K562 (cell line): Measurements from ENCODE around the gene SCARF2. TPM values are rescaled to one million over a fixed set of nuclear protein-coding genes. Genes with fewer than 3 reads are reported as not detected.
A peak's percentile ranks its signal among the peaks of the same experiment; 100 is the strongest.

Source experiments
- ATAC-seq: fragments of 200-7000 bp; cut with Tn5 transposase; 3 replicates; pipeline ENCODE4 v1.9.1; 2020; ENCODE audit warnings: moderate library complexity
- BruUV-seq: library from RNA; stranded (reverse); fragments of 400-500 nt; replicated peaks from 2 replicates; lab custom pipeline; 2021; lab: Mats Ljungman, UMichigan
- CTCF ChIA-PET: fragments of 300-600 bp; formaldehyde crosslinking; extraction: SDS; loops from one replicate; lab custom pipeline; 2021; ENCODE audit warnings: low intra/inter-chr PET ratio; lab: Yijun Ruan, JAX
- POLR2A ChIA-PET: fragments of 300-600, 350-650 bp; sonication (Branson Sonifier 250); formaldehyde crosslinking; extraction: SDS; loops from one replicate; lab custom pipeline; 2021; ENCODE audit warnings: antibody characterized with exemption, inconsistent platforms; lab: Yijun Ruan, JAX
- DNase-seq, 4 experiments: peaks; one replicate each; pipeline versions ENCODE4 v3.0.0 to v3.0.0-alpha.2; 2011 to 2018; ENCODE audit warnings: low spot score in 3 of 4, mixed read lengths in 3 of 4; ENCODE audit errors: extremely low read depth in 1 of 4
- FAIRE-seq: peaks from 2 replicates; lab custom pipeline; 2011; peaks lifted over from hg19 to GRCh38; lab: Jason Lieb, UNC
- H2AFZ ChIP-seq: 2 replicates; pipeline ENCODE4 v1.6.0; 2011; ENCODE audit warnings: low read depth, low read length, control low read depth, inconsistent platforms
- H3K27ac ChIP-seq: fragments of 200-600 bp; 3 replicates; pipeline ENCODE4 v1.8.0; 2011; ENCODE audit warnings: low read depth, mild to moderate bottlenecking, control low read depth, inconsistent platforms, low read length, moderate library complexity, mixed read lengths; ENCODE audit errors: extremely low read depth
- H3K27me3 ChIP-seq, 2 experiments: fragments of 300-600 bp in 1 of 2; 2 replicates in 1 of 2; 3 replicates in 1 of 2; pipeline versions ENCODE4 v1.6.0 to v1.8.0; 2011; ENCODE audit warnings: inconsistent platforms in 2 of 2, low read length in 2 of 2, mild to moderate bottlenecking in 1 of 2, mixed read lengths in 1 of 2, moderate library complexity in 1 of 2; ENCODE audit not compliant: control insufficient read depth in 2 of 2, insufficient read depth in 2 of 2
- H3K36me3 ChIP-seq: fragments of 300-600 bp; 3 replicates; pipeline ENCODE4 v1.8.0; 2011; ENCODE audit warnings: mild to moderate bottlenecking, low read length, inconsistent platforms; ENCODE audit not compliant: control insufficient read depth, insufficient read depth
- H3K4me1 ChIP-seq, 2 experiments: fragments of 200-600 bp in 1 of 2; replicated peaks in 1 of 2; 2 replicates in 1 of 2; 3 replicates in 1 of 2; pipeline versions ENCODE4 v1.5.1 to v1.8.0; 2011; ENCODE audit warnings: inconsistent platforms in 2 of 2, low read length in 2 of 2, mild to moderate bottlenecking in 1 of 2, mixed read lengths in 1 of 2, moderate library complexity in 1 of 2; ENCODE audit not compliant: control insufficient read depth in 2 of 2, insufficient read depth in 2 of 2
- H3K4me2 ChIP-seq: 2 replicates; pipeline ENCODE4 v1.6.1; 2011; ENCODE audit warnings: low read length, control low read depth, inconsistent platforms, mixed read lengths; ENCODE audit not compliant: insufficient read depth
- H3K4me3 ChIP-seq: fragments of 200-600 bp; sonication (generic), shearing (Covaris generic); 2 replicates; pipeline ENCODE4 v1.5.1; 2016; ENCODE audit warnings: control low read depth, inconsistent platforms
- H3K79me2 ChIP-seq: fragments of 200-600 bp; 3 replicates; pipeline ENCODE4 v1.8.0; 2011; ENCODE audit warnings: low read length, inconsistent platforms; ENCODE audit not compliant: control insufficient read depth, insufficient read depth
- H3K9ac ChIP-seq, 2 experiments: 2 replicates each; pipeline versions ENCODE4 v1.6.0 to v1.6.1; 2011; ENCODE audit warnings: low read depth in 2 of 2, low read length in 2 of 2, control low read depth in 1 of 2, inconsistent platforms in 1 of 2, mild to moderate bottlenecking in 1 of 2, mixed read lengths in 1 of 2; ENCODE audit not compliant: insufficient read depth in 1 of 2
- H3K9me1 ChIP-seq: one replicate; pipeline ENCODE4 v1.6.0; 2011; ENCODE audit warnings: inconsistent platforms, mild to moderate bottlenecking, low read length, moderate library complexity; ENCODE audit not compliant: control insufficient read depth, insufficient read depth
- H3K9me3 ChIP-seq: replicated peaks from 2 replicates; pipeline ENCODE4 v1.5.1; 2011; ENCODE audit warnings: low read depth, low read length, inconsistent platforms; ENCODE audit not compliant: control insufficient read depth, insufficient read depth
- H4K20me1 ChIP-seq: replicated peaks from 2 replicates; pipeline ENCODE4 v1.6.1; 2011; ENCODE audit warnings: low read length, inconsistent platforms, mixed read lengths; ENCODE audit not compliant: control insufficient read depth, insufficient read depth
- ATF1 ChIP-seq, 2 experiments: fragments of 450-650 bp in 1 of 2; IDR thresholded peaks; 2 replicates each; pipeline ENCODE4 v1.6.1; 2016; ENCODE audit warnings: missing compliant biosample characterization in 1 of 2, missing genetic modification characterization in 1 of 2
- CHD1 ChIP-seq: fragments of 200-600 bp; sonication (generic); IDR thresholded peaks from one replicate; pipeline ENCODE4 v1.6.1; 2012; ENCODE audit warnings: mild to moderate bottlenecking, moderate library complexity, low read length, inconsistent platforms
- EWSR1 ChIP-seq: fragments of 450-650 bp; IDR thresholded peaks from 2 replicates; pipeline ENCODE4 v1.6.1; 2018; ENCODE audit warnings: borderline replicate concordance, mild to moderate bottlenecking, low read depth, moderate library complexity; ENCODE audit not compliant: partially characterized antibody
- KLF10 ChIP-seq: fragments of 250-450 bp; sonication (Bioruptor Pico); IDR thresholded peaks from 2 replicates; pipeline ENCODE4 v1.6.1; 2021; ENCODE audit warnings: matching md5 sums
- NR2C1 ChIP-seq, 2 experiments: fragments of 450-650 bp; IDR thresholded peaks; 2 replicates each; pipeline ENCODE4 v1.6.1; 2017; ENCODE audit warnings: mild to moderate bottlenecking in 2 of 2, antibody characterized with exemption in 1 of 2, inconsistent platforms in 1 of 2, missing compliant biosample characterization in 1 of 2, missing genetic modification characterization in 1 of 2
- PCBP1 ChIP-seq: fragments of 200-400 bp; formaldehyde crosslinking; IDR thresholded peaks from 2 replicates; pipeline ENCODE4 v1.6.1; 2018; ENCODE audit warnings: mild to moderate bottlenecking, low read depth, low read length; ENCODE audit not compliant: poor library complexity, severe bottlenecking
- RHOXF2B ChIP-seq: fragments of 250-450 bp; sonication (Bioruptor Pico); conservative IDR thresholded peaks from 2 replicates; pipeline ENCODE4 v1.5.1; 2021
- SMAD3 ChIP-seq: fragments of 450-650 bp; formaldehyde crosslinking; conservative IDR thresholded peaks from 2 replicates; pipeline ENCODE4 v1.4.0; 2020; ENCODE audit warnings: mild to moderate bottlenecking
- SMARCC2 ChIP-seq: fragments of 450-650 bp; IDR thresholded peaks from 2 replicates; pipeline ENCODE4 v1.6.1; 2017; ENCODE audit warnings: antibody characterized with exemption, moderate library complexity, mild to moderate bottlenecking, low read depth
- ZBTB8A ChIP-seq: fragments of 450-650 bp; IDR thresholded peaks from 2 replicates; pipeline ENCODE4 v1.6.1; 2018; ENCODE audit warnings: mild to moderate bottlenecking, moderate library complexity; ENCODE audit not compliant: partially characterized antibody
- ZFPM2 ChIP-seq: fragments of 250-450 bp; sonication (Bioruptor Pico); IDR thresholded peaks from 2 replicates; pipeline ENCODE4 v1.5.1; 2022; ENCODE audit warnings: mild to moderate bottlenecking
- ZNF830 ChIP-seq: fragments of 250-450 bp; sonication (Bioruptor Pico); IDR thresholded peaks from 2 replicates; pipeline ENCODE4 v1.5.0; 2021; ENCODE audit warnings: mild to moderate bottlenecking
- ZSCAN32 ChIP-seq: fragments of 450-650 bp; formaldehyde crosslinking; IDR thresholded peaks from 2 replicates; pipeline ENCODE4 v1.4.0; 2020; ENCODE audit warnings: mild to moderate bottlenecking, moderate library complexity
- WGBS: fragments of 100-300 bp; shearing (Covaris generic); methylation state at CpG from one replicate; pipeline ENCODE4 v1.1.6; 2016; ENCODE audit warnings: low coverage, mixed read lengths; ENCODE audit not compliant: insufficient coverage; ENCODE audit errors: missing lambda C conversion rate; 5-methylcytosine and 5-hydroxymethylcytosine counted together
- in situ Hi-C: fragments of 300-500 bp; cut with MboI; formaldehyde crosslinking; loops from 4 replicates; pipeline ENCODE4 v1.15.0; 2018; ENCODE audit warnings: inconsistent platforms, mixed read lengths
- intact Hi-C: fragments of 100-400 bp; cut with micrococcal nuclease; formaldehyde crosslinking; loops from 2 replicates; pipeline ENCODE4 v1.14.2; 2022
- polyA plus RNA-seq, 8 experiments: library from polyadenylated mRNA; depleted of rRNA in 4 of 8; stranded (reverse) in 5 of 8; unstranded in 3 of 8; fragments of >200 nt; fragmentation: Nextera tagmentation in 2 of 8; fragmentation: Illumina TruSeq in 1 of 8; extraction: Ambion mirVana in 2 of 8; extraction: Trizol in 1 of 8; gene quantifications; 2 replicates each; pipeline versions ENCODE4 v1.2.1 to v1.2.3, GENCODE V29; 2011 to 2014; ENCODE audit warnings: inconsistent platforms in 1 of 8, missing spikeins in 1 of 8
- total RNA-seq, 7 experiments: library from RNA; depleted of rRNA in 6 of 7; stranded (reverse); fragments of >200 nt in 6 of 7; fragmentation: Illumina TruSeq in 2 of 7; extraction: Trizol in 2 of 7; gene quantifications; 2 replicates each; pipeline versions ENCODE4 v1.2.1 to v1.2.3, GENCODE V29; 2011 to 2021; ENCODE audit warnings: low replicate concordance in 1 of 7
- TF ChIP-seq, protein P1 (sequence below): fragments of 450-650 bp; formaldehyde crosslinking; IDR thresholded peaks from 2 replicates; pipeline ENCODE4 v1.4.0; 2020; ENCODE audit warnings: mild to moderate bottlenecking, mixed read lengths
- TF ChIP-seq, protein P2 (sequence below): fragments of 450-650 bp; IDR thresholded peaks from 2 replicates; pipeline ENCODE4 v1.7.1; 2018; ENCODE audit warnings: mild to moderate bottlenecking, low read depth; ENCODE audit not compliant: partially characterized antibody

Gene SCARF2
- total and polyA plus RNA-seq, 9 of the 15 experiments (the other 6 are each of a cell fraction or from before 2014, with no cell fraction given) = 0.06 to 0.32 (median 0.21) TPM; not detected in 5

DNA sequence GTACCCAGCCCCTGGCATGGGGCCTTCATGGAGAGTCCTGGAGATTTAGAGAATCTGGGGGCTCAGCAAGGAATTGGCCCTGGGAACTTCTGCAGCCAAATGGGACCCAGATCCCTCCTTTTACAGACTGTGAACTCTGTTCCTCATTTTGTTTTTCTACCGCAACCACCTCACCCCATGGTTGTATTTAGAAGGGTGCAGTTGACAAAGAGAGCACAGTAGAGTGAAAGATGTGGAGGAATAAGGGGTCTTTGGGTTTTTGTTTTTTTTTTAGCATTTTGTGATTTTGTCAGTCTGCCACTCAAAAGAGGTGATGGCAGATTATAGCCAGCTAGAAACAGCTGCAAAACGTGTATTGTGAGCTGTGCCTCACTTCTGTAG is 41.7 kb downstream of the SCARF2 start (continued):
- TF ChIP-seq, protein P1, sequence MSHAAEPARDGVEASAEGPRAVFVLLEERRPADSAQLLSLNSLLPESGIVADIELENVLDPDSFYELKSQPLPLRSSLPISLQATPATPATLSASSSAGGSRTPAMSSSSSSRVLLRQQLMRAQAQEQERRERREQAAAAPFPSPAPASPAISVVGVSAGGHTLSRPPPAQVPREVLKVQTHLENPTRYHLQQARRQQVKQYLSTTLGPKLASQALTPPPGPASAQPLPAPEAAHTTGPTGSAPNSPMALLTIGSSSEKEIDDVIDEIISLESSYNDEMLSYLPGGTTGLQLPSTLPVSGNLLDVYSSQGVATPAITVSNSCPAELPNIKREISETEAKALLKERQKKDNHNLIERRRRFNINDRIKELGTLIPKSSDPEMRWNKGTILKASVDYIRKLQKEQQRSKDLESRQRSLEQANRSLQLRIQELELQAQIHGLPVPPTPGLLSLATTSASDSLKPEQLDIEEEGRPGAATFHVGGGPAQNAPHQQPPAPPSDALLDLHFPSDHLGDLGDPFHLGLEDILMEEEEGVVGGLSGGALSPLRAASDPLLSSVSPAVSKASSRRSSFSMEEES = no peak

DNA sequence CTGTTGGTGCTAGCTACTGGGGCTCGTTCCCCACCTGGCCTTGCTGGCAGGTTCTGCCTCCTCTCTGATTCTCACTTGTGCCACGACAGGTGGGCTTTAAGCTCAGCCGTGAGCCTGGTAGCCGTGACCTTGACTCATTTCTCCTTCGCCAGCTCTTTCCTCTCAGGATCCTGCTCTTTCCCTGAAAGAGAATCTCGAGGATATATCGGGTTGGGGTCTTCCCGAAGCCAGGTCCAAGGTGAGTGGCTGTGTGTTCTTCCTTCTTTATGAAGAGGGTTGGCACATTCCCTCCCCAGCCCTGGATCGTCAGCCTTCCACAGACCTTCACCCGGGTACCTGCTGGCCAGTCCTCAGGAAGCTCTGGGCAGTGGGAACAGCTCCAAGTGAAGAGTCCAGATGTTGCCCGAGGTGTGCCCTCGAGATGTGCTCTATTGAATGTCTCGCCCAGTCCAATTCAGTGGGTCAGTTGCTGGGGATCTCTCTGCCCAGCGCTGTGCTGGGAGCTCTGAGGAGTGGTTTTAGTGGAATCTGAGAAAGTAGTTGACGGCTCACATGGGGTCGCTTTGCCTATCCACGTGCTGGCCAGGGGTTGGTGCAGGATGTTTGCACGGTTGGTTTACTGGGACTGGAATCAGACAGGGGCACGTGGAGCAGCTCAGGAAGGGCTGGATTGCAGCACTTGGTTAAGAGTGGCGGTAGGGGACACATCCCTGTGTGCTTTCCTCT is 42.3 kb downstream of the SCARF2 start:
- Histone ChIP-seq H3K27ac (no peak overlapping the region), H3K9me1 (peaks cover 2% of the 10 kb centered on the region), H3K4me3 (peak overlapping the region; percentile 52; the same call in 1 of the 2 replicates), H3K9ac (peak overlapping the region; percentile 72 to 96; a peak in 2 of 4 replicates), H4K20me1 (no peaks in the 10 kb centered on the region), H3K36me3 (peaks cover 9% of the 10 kb centered on the region; the same call in 2 of the 3 replicates), H3K9me3 (peaks cover 3% of the 10 kb centered on the region; the same call in 1 of the 2 replicates), H3K79me2 (peaks cover 17% of the 10 kb centered on the region), H2AFZ (no peak overlapping the region), H3K4me1 (peaks cover 16 to 35% of the 10 kb centered on the region in 2 experiments), H3K27me3 (peaks cover 3 to 13% of the 10 kb centered on the region in 2 experiments; a peak in 4 of 5 replicates), H3K4me2 (peak overlapping the region; percentile 90)
- in situ Hi-C loops = loop anchor here (10.0 kb wide), 1 partner anchor 51 kb away; no protein-coding TSS in a partner anchor
- no TSS peak for BruUV-seq
- WGBS = 83% methylated on average over 20 of the region's 20 CpGs
- intact Hi-C loops = loop anchor here (2.0 kb wide), 1 partner anchor 75 kb away; the partner anchor contains the start of gene DGCR6L
- ATAC-seq (no peak), DNase-seq (peak in 3 of 4 experiments; percentile 27 to 32 (median 31)), FAIRE-seq (no peak)
- POLR2A ChIA-PET = interaction anchor here (0.6 to 7.0 kb wide), 14 partner anchors 10 to 458 kb away, joined by 3 to 84 read pairs (median 4); no protein-coding TSS in a partner anchor
- CTCF ChIA-PET = no interaction called here
- TF ChIP-seq KLF10 (CRISPR knock-in tag) = no peak
- TF ChIP-seq ZBTB8A = no peak
- 0 out of 2 replicates have a peak, but pooled peaks have one; percentile 46 for TF ChIP-seq ZNF830 (CRISPR knock-in tag)
- TF ChIP-seq, protein P2, sequence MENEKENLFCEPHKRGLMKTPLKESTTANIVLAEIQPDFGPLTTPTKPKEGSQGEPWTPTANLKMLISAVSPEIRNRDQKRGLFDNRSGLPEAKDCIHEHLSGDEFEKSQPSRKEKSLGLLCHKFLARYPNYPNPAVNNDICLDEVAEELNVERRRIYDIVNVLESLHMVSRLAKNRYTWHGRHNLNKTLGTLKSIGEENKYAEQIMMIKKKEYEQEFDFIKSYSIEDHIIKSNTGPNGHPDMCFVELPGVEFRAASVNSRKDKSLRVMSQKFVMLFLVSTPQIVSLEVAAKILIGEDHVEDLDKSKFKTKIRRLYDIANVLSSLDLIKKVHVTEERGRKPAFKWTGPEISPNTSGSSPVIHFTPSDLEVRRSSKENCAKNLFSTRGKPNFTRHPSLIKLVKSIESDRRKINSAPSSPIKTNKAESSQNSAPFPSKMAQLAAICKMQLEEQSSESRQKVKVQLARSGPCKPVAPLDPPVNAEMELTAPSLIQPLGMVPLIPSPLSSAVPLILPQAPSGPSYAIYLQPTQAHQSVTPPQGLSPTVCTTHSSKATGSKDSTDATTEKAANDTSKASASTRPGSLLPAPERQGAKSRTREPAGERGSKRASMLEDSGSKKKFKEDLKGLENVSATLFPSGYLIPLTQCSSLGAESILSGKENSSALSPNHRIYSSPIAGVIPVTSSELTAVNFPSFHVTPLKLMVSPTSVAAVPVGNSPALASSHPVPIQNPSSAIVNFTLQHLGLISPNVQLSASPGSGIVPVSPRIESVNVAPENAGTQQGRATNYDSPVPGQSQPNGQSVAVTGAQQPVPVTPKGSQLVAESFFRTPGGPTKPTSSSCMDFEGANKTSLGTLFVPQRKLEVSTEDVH = no peak
- TF ChIP-seq PCBP1 = no peak
- TF ChIP-seq RHOXF2B (CRISPR knock-in tag) = no peak
- TF ChIP-seq ZFPM2 (CRISPR knock-in tag) = 0 out of 2 replicates have a peak, but pooled peaks have one; percentile 17
- no peak for TF ChIP-seq NR2C1 (IDR thresholded peaks at IDR 0.05)
- TF ChIP-seq NR2C1 (tag; IDR thresholded peaks at IDR 0.05) = no peak
- TF ChIP-seq SMARCC2 = no peak
- TF ChIP-seq CHD1 = peak; percentile 43
- TF ChIP-seq EWSR1 = no peak
- TF ChIP-seq ATF1 (CRISPR knock-in tag; IDR thresholded peaks at IDR 0.05) = peak; percentile 31; the same call in 1 of the 2 replicates
- TF ChIP-seq ATF1 (tag; IDR thresholded peaks at IDR 0.05) = no peak
- TF ChIP-seq ZSCAN32 = peak; percentile 64; the same call in 1 of the 2 replicates
- TF ChIP-seq SMAD3 (CRISPR knock-in tag) = no peak
